Nephron (organoid): ENCODE results near the gene SH3BGRL2.
A peak's percentile ranks its signal among the peaks of the same experiment; 100 is the strongest.

Experiments used
- H3K27ac Mint-ChIP-seq, 3 experiments: 2 replicates each; pipeline ENCODE4 v1.8.0; 2020; ENCODE audit warnings: mixed read lengths in 3 of 3, mild to moderate bottlenecking in 2 of 3, moderate library complexity in 1 of 3
- H3K27me3 Mint-ChIP-seq: 2 replicates; pipeline ENCODE4 v1.8.0; 2021; ENCODE audit warnings: low read depth, mild to moderate bottlenecking, moderate library complexity, mixed read lengths
- H3K36me3 Mint-ChIP-seq: 2 replicates; pipeline ENCODE4 v1.8.0; 2020; ENCODE audit warnings: low read depth, mixed read lengths
- H3K4me1 Mint-ChIP-seq: 2 replicates; pipeline ENCODE4 v1.8.0; 2020; ENCODE audit warnings: mixed read lengths
- H3K4me3 Mint-ChIP-seq, 3 experiments: 2 replicates each; pipeline ENCODE4 v1.8.0; 2020; ENCODE audit warnings: mild to moderate bottlenecking in 3 of 3, mixed read lengths in 3 of 3, moderate library complexity in 2 of 3
- H3K9me3 Mint-ChIP-seq: 2 replicates; pipeline ENCODE4 v1.8.0; 2020; ENCODE audit warnings: mixed read lengths
- CTCF ChIP-seq, 3 experiments: fragments of 200-600 bp; sonication (generic); IDR thresholded peaks; one replicate each; pipeline ENCODE4 v1.5.0; 2021; ENCODE audit warnings: antibody characterized with exemption in 3 of 3; ENCODE audit not compliant: unreplicated experiment in 3 of 3

Gene SH3BGRL2

GRCh38 chr6:79610306-79611009, 20.7 kb upstream of the SH3BGRL2 start:
- no peak for TF ChIP-seq CTCF (IDR thresholded peaks at IDR 0.05; ENCODE audit: unreplicated experiment in 3 of 3)
- H3K27me3 Mint-ChIP-seq = no peaks in the 10 kb centered on the region
- H3K36me3 Mint-ChIP-seq = no peaks in the 10 kb centered on the region
- H3K4me1 Mint-ChIP-seq = peaks cover 30% of the 10 kb centered on the region
- H3K27ac Mint-ChIP-seq = peak overlapping the region in 1 of 3 experiments; percentile 56
- no peaks in the 10 kb centered on the region for H3K9me3 Mint-ChIP-seq
- H3K4me3 Mint-ChIP-seq = no peak overlapping the region

GRCh38 chr6:79612457-79612856, 18.7 kb upstream of the SH3BGRL2 start:
- Mint-ChIP-seq H3K27me3 (no peaks in the 10 kb centered on the region), H3K36me3 (no peaks in the 10 kb centered on the region), H3K27ac (no peak overlapping the region), H3K4me1 (peaks cover 22% of the 10 kb centered on the region), H3K4me3 (no peak overlapping the region), H3K9me3 (no peaks in the 10 kb centered on the region)
- no peak for TF ChIP-seq CTCF (IDR thresholded peaks at IDR 0.05; ENCODE audit: unreplicated experiment in 3 of 3)

DNA sequence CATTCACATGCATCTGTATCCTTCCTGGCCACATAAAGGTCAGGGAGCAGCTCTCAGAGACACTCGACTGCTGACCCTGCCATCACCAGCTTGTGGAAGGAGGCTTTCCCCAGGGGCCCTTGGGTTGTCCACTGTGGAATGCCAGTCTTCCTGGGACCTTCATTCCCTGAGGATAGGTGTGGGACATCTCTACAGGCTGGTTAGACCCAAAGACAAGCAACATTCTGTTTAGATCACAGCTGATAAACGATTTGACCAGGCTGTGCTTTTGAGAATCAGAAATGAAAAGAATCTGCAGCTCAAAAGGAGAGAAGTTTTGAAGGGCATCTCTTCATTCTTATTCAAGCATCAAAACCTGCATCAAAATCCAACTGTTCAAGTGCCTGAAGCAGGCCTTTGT, 18.2 kb upstream of the SH3BGRL2 start:
- Mint-ChIP-seq H3K4me1 (peaks cover 22% of the 10 kb centered on the region), H3K27me3 (no peaks in the 10 kb centered on the region), H3K36me3 (no peaks in the 10 kb centered on the region), H3K4me3 (no peak overlapping the region), H3K27ac (no peak overlapping the region), H3K9me3 (no peaks in the 10 kb centered on the region)
- no peak for TF ChIP-seq CTCF (IDR thresholded peaks at IDR 0.05; ENCODE audit: unreplicated experiment in 3 of 3)

DNA sequence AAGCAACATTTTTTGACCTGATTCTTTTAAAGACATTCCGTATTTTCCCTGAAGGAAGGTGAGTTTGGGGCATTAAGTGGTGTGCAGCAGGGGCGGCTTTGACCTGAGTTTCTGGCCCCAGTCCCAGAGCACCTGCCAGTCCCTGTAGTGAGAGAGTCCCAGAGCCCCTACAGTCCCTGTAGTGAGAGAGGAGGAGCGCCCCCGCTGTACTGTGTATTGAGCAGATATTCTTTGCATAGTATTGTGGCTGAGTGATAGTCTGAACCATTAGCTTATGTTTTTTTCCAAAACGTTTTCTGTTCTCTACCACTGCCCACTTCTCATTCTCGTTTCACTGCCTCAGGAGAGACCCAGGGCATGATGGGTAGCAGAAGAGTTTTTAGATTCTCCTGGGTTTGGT, 17.2 kb upstream of the SH3BGRL2 start:
- H3K27ac Mint-ChIP-seq = no peak overlapping the region
- no peak overlapping the region for H3K4me3 Mint-ChIP-seq
- H3K4me1 Mint-ChIP-seq = peaks cover 19% of the 10 kb centered on the region
- no peaks in the 10 kb centered on the region for H3K9me3 Mint-ChIP-seq
- no peak for TF ChIP-seq CTCF (IDR thresholded peaks at IDR 0.05; ENCODE audit: unreplicated experiment in 3 of 3)
- no peaks in the 10 kb centered on the region for H3K36me3 Mint-ChIP-seq
- H3K27me3 Mint-ChIP-seq = no peaks in the 10 kb centered on the region

DNA sequence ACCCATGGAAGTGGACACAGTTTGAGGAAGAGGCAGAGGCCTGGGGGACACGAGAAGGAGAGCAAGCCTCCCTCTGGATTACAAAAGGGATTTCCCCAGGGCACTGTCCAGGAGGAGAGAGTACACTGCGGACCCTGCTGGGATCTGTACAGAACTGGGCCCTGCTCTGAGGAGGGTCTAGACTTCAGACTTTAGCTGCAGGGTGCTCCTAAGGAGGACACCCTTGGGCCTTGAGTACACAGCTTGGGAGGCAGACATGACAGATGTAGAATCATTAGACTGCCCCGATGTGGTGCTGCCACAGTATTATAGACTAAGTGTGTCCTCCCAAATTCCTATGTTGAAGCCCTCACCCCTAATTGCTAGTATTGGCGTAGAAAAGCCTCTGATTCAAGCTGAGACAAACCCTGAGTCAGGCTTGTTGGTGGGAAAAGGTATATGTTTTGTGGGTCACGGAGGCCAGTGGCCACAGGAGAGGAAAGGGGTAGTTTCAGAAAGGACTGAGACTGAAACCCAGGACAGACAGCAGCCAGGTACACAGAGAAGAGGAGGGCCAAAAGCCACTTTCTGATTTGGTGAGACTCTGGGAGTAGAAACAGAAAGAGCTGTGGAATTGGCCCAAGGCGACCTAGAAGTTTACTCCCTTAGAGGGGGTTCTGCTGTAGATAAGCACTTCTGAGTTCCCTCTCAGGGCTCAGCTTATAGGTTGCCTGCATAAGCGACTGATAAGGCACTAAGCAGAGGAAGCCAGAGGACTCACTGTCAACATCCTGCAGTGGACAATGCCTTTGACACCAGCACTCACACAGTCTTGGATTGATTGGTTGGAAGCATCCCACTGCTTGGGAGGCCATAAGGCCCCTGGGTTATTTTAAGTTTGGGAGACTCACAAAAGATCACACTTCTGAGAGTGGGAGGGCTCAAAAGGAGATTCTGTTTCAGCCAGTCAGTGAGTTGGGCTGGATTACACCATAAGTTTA, 16.5 kb upstream of the SH3BGRL2 start:
- no peaks in the 10 kb centered on the region for H3K9me3 Mint-ChIP-seq
- no peak for TF ChIP-seq CTCF (IDR thresholded peaks at IDR 0.05; ENCODE audit: unreplicated experiment in 3 of 3)
- H3K4me3 Mint-ChIP-seq = no peak overlapping the region
- no peaks in the 10 kb centered on the region for H3K27me3 Mint-ChIP-seq
- H3K27ac Mint-ChIP-seq = peak overlapping the region; percentile 2 to 42 (median 28)
- H3K36me3 Mint-ChIP-seq = no peaks in the 10 kb centered on the region
- H3K4me1 Mint-ChIP-seq = peaks cover 13% of the 10 kb centered on the region
